Neuron (in vitro differentiated cells): ENCODE measurements around the gene ZNF81.
"Not testable (repeated sequence)": the region's sequence is repeated elsewhere in the genome, so short reads cannot be mapped to it uniquely, and the experiment has no call there.

ENCODE experiments used
- H2AFZ ChIP-seq: one replicate; pipeline ENCODE4 v1.6.1; 2013; ENCODE audit warnings: low read depth, mild to moderate bottlenecking, inconsistent platforms, low read length, moderate library complexity
- H3K27me3 ChIP-seq: one replicate; pipeline ENCODE4 v1.6.1; 2013; ENCODE audit warnings: low read length; ENCODE audit not compliant: insufficient read depth
- H3K36me3 ChIP-seq: one replicate; pipeline ENCODE4 v1.6.1; 2013; ENCODE audit warnings: low read length; ENCODE audit not compliant: insufficient read depth
- H3K4me1 ChIP-seq: one replicate; pipeline ENCODE4 v1.6.1; 2013; ENCODE audit warnings: low read length; ENCODE audit not compliant: insufficient read depth
- H3K4me3 ChIP-seq: 2 replicates; pipeline ENCODE4 v1.5.1; 2013; ENCODE audit warnings: mild to moderate bottlenecking, low read length, moderate library complexity
- H3K9me3 ChIP-seq: one replicate; pipeline ENCODE4 v1.6.1; 2013; ENCODE audit warnings: low read length

Gene ZNF81

DNA sequence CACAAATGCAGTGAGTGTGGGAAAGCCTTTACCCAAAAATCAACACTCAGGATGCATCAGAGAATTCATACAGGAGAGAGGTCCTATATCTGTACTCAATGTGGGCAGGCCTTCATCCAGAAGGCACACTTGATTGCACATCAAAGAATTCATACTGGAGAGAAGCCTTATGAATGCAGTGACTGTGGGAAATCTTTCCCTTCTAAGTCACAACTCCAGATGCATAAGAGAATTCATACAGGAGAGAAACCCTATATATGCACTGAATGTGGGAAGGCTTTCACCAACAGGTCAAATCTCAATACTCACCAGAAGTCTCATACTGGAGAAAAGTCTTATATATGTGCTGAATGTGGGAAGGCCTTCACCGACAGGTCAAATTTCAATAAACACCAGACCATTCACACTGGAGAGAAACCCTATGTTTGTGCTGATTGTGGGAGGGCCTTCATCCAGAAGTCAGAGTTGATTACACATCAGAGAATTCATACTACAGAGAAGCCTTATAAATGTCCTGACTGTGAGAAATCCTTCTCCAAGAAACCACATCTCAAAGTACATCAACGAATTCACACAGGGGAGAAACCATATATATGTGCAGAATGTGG lies 79.3 kb downstream of the ZNF81 start:
- Histone ChIP-seq H3K4me1 (no peaks in the 10 kb centered on the region), H3K36me3 (no peaks in the 10 kb centered on the region), H3K9me3 (peaks cover 13% of the 10 kb centered on the region), H3K4me3 (no peak overlapping the region), H3K27me3 (no peaks in the 10 kb centered on the region), H2AFZ (no peak overlapping the region)

DNA sequence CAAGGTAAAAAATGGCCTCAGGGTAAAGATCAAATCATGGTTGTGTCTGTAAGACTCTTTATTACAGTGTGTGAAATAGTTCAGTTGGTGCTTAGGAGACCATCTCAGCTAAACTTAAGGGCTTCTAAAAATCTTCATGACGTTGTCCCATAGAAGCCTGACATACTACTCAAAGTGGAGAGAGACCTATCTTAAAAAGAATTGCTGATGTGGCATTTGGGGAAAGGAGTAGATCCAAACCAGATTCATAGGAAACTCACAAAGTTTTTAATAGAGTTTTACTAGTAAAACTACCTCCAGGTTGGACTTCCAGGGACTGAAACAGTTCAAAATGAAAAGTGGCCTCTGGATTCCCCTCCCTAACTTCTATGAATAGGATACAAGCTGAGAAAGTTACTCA lies 81.6 kb downstream of the ZNF81 start:
- no peaks in the 10 kb centered on the region for H3K4me1 ChIP-seq
- H2AFZ ChIP-seq = no peak overlapping the region

DNA sequence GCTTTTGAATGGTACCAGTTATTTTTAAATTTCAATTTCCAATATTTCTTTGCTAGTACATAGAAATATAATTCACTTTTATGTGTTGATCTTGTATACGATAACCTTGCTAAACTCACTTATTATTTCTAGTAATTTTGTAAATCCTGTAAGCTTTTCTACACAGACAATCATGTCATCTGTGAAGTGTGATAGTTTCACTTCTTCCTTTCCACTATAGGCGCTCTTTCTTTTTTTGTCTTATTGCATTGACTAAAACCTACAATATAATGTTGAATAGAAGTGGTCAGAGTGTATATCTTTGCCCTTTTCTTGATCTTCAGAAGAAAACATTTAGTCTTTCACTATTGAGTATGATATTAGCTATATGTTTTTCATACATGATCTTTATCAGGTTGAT lies 90.5 kb downstream of the ZNF81 start:
- no peaks in the 10 kb centered on the region for H3K4me1 ChIP-seq
- no peak overlapping the region for H3K4me3 ChIP-seq
- no peaks in the 10 kb centered on the region for H3K9me3 ChIP-seq
- no peaks in the 10 kb centered on the region for H3K36me3 ChIP-seq
- H2AFZ ChIP-seq = no peak overlapping the region
- H3K27me3 ChIP-seq = no peaks in the 10 kb centered on the region

More for the DNA sequence above, 81.6 kb downstream of the ZNF81 start:
- Histone ChIP-seq H3K27me3 (no peaks in the 10 kb centered on the region), H3K4me3 (no peak overlapping the region), H3K9me3 (peaks cover 13% of the 10 kb centered on the region), H3K36me3 (no peaks in the 10 kb centered on the region)

DNA sequence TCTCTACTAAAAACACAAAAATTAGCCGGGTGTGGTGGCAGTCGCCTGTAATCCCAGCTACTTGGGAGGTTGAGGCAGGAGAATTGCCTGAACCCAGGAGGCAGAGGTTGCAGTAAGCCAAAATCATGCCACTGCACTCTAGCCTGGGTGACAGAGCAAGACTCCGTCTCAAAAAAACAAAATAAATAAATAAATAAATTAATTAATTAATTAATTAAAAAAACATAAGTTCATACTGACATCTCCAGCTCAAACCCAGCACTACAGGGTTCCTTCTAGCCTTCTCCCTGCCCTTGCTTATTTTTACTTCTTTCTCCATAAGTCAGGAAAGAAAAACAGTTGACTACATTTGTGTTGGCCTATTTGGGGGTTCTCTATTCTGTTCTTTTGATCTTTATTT lies 95.3 kb downstream of the ZNF81 start:
- H3K36me3 ChIP-seq, H3K27me3 ChIP-seq, H3K9me3 ChIP-seq, H3K4me1 ChIP-seq, H3K4me3 ChIP-seq, H2AFZ ChIP-seq: not testable (repeated sequence)

DNA sequence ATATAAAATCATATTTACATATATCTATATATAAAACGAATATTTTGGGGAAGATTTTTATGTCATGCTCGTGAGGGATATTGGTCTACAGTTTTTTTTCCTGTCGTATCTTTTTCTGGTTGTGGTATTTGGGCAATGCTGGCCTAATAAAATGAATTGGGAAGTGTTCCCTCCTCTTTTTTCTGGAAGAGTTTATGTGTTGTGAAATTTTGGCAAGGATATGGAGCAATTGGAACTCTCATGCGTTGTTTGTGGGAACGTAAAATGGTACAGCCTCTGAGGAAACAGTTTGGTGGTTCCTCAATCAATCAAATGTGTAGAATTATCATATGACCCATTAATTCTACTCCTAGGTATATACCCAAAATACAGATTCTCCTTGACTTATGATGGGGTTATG lies 97.2 kb downstream of the ZNF81 start:
- H3K4me3 ChIP-seq = no peak overlapping the region

DNA sequence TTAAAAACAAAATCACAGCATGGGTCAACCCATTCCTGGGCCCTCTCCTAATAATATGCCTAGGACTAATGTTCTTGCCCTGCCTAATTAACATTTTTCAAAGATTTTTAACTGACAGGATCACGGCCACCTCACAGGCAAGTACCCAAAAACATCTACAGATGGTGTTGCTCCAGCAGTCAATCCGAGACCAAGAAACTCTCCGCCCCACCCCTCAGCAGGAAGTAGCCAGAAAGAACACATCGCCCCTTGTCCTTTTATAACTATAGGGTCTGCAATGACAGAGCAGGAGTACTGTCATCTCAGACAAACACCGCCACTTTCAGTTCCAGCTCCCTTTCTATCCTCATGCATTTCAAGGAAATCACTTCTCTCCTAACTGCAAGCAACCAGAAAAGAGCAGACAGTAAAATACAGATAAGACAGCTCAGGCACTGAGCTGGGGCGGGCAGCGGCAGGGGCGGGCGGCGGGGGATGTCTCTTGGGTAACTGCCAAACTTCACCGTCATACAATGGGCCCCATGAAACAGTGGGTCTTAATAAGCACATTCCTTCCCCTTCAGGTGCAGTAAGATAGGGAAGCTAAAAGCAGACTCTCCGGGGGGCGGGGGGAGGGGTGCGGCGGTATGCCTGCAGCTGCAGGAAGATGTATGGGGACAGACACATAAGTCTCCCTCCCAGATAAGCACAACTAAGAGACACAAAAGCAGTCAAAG lies 99.7 kb downstream of the ZNF81 start:
- Histone ChIP-seq H2AFZ (no peak overlapping the region), H3K4me3 (no peak overlapping the region), H3K4me1 (no peaks in the 10 kb centered on the region), H3K9me3 (no peaks in the 10 kb centered on the region), H3K36me3 (no peaks in the 10 kb centered on the region), H3K27me3 (no peaks in the 10 kb centered on the region)

More for the DNA sequence above, 97.2 kb downstream of the ZNF81 start:
- H3K9me3 ChIP-seq = no peaks in the 10 kb centered on the region
- H2AFZ ChIP-seq = no peak overlapping the region
- no peaks in the 10 kb centered on the region for H3K27me3 ChIP-seq
- no peaks in the 10 kb centered on the region for H3K4me1 ChIP-seq
- no peaks in the 10 kb centered on the region for H3K36me3 ChIP-seq

DNA sequence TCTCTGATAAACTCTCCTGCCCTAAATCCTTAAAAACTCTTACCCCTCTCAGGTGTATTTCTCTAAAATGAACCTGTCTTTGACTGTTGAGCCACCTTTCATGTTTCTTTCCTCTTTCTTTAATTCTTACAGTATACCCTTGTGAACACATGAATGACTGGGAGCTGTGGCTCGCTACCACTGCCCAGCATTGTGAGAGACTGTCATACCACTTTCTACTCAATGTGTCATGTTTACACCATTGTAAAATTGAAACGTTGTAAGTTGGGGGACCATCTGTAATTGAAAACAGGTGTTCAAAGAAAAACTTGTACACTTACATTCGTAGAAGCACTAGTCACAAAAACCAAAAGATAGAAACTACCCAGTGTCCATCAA lies 100.2 kb downstream of the ZNF81 start:
- Histone ChIP-seq H3K9me3 (no peaks in the 10 kb centered on the region), H3K27me3 (no peaks in the 10 kb centered on the region), H2AFZ (no peak overlapping the region), H3K4me3 (no peak overlapping the region), H3K36me3 (no peaks in the 10 kb centered on the region), H3K4me1 (no peaks in the 10 kb centered on the region)

DNA sequence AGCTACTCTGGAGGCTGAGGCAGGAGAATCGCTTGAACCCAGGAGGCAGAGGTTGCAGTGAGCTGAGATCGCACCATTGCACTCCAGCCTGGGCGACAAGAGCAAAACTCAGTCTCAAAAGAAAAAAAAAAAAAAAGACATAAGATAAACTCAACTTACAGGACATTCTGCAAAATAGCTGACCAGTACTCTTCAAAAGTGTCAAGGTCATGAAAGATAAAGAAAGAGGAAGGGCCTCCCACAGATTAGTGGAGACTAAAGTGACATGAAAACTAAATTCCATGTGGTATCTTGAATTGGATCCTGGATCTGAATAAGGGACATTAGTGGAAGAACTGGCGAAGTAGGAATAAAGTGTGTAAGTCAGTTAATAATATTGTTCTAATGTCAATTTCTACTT lies 103.7 kb downstream of the ZNF81 start:
- Histone ChIP-seq H3K27me3 (no peaks in the 10 kb centered on the region), H3K4me3 (no peak overlapping the region), H3K36me3 (no peaks in the 10 kb centered on the region), H2AFZ (no peak overlapping the region), H3K4me1 (no peaks in the 10 kb centered on the region), H3K9me3 (peaks cover 2% of the 10 kb centered on the region)

DNA sequence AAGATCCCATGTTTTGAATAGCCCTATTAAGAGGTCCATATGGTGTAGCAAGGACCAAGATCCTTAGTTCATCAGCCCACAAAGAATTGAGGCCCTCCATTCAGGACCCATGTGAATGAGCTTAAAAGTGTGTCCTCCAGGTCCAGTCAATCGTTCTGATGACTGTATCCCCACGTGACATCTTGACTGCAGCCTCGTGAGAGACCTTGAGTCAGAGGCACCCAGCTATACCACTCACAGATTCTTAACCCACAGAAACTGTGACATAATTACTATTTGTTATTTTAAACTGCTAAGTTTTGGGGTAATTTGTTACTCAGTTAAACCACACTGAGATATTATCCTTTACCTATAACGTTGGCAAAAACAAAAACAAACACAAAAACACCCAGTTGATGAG lies 104.7 kb downstream of the ZNF81 start:
- H3K36me3 ChIP-seq = no peaks in the 10 kb centered on the region
- H3K4me1 ChIP-seq = no peaks in the 10 kb centered on the region
- peaks cover 2% of the 10 kb centered on the region for H3K9me3 ChIP-seq

DNA sequence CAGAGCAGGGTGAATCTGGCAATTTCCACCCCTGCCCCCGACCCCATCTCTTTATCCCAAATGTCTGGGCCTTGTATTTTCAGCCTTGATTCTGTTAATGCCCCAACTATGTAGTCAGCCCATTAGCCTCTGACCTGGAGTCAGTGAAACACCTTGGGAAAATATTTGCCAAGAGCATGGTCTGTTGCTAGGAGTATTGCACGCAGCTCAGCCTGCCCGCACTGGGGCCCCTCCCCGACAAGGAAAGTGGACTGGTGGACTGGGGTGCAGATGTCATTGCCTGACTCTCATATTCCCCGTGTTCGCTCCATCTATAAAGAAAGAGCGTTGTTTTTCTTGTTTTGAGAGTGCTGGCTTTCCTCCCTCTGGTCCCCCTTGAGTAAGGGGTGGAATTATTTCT lies 118.6 kb downstream of the ZNF81 start:
- H3K4me3 ChIP-seq, H3K36me3 ChIP-seq, H3K9me3 ChIP-seq, H3K27me3 ChIP-seq, H3K4me1 ChIP-seq, H2AFZ ChIP-seq: not testable (repeated sequence)

More for the DNA sequence above, 104.7 kb downstream of the ZNF81 start:
- Histone ChIP-seq H3K27me3 (no peaks in the 10 kb centered on the region), H2AFZ (no peak overlapping the region), H3K4me3 (no peak overlapping the region)

DNA sequence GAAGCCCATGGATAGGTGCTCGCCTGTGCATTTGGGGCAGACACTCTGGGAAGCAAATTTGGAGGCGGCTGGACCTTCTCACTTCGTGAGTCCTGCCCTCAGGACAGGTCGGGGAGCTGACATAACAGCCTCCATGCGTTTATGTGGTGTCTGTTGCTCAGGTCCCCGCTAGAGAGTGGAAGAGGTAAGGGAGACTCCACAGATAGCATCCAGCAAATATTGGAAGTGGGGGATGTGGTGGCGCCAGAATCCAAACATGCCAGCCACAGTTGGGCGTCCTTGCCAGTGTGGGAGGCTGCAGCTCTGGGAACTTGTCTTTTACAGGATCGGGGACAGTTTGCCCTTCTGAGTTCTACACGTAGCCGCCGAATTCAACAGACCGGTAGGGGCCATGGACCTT lies 119.3 kb downstream of the ZNF81 start:
- H3K27me3 ChIP-seq = peaks cover 5% of the 10 kb centered on the region
- H2AFZ ChIP-seq = no peak overlapping the region
- H3K4me3 ChIP-seq = no peak overlapping the region
- H3K36me3 ChIP-seq = no peaks in the 10 kb centered on the region
- H3K4me1 ChIP-seq = peaks cover 6% of the 10 kb centered on the region
- peaks cover 3% of the 10 kb centered on the region for H3K9me3 ChIP-seq

DNA sequence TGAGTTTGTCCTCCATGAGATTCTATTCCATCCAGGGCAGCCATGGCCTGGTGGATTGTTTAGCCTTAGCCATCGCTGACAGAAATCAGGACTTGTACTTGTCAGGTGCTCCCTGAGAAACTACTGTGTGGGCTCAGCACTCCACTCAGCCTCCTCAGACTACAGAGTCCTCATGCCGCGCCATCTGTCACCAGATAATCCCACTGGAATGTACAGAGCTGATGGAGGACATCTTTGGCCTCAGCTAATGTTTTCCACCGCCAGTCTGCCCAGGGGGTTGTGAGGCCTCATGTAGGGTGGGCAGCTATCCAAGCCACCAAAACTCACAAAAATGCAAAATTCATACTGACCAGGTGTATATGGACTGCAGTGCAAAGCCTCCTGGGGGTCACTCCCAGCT lies 121.5 kb downstream of the ZNF81 start:
- not testable (repeated sequence) for H2AFZ ChIP-seq
- peaks cover 13% of the 10 kb centered on the region for H3K4me1 ChIP-seq

DNA sequence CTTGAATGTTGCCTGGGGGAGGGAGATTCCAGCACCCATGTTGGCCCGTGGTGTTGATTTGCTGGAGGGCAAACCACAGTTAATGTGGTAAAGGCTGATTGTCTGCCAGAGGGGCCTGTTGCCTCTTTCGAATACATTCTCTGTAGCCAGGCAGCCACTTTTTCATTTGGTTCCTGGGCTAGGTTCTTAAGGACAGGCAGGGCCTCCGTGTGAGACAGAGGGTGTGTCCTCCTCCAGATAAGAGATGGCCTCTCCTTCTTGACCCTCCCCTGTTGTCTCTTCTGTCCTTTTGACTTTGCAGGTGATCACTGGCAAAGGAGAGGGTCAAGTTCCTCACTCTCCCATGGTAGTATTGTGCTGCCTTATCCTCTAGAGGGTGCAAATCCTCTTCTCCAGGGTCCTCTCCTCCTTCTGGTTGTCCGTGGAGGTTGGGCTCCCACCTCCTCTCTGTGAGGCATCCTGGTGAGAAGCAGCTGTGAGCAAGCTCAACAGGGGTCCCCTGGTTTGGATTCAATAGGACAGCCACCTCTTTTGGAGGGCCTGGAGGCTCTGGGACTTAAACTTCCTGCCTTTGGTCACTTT lies 122.2 kb downstream of the ZNF81 start:
- no peaks in the 10 kb centered on the region for H3K36me3 ChIP-seq
- peaks cover 2% of the 10 kb centered on the region for H3K9me3 ChIP-seq
- peaks cover 5% of the 10 kb centered on the region for H3K27me3 ChIP-seq
- no peak overlapping the region for H2AFZ ChIP-seq
- no peak overlapping the region for H3K4me3 ChIP-seq
- peaks cover 13% of the 10 kb centered on the region for H3K4me1 ChIP-seq

More for the DNA sequence above, 121.5 kb downstream of the ZNF81 start:
- H3K4me3 ChIP-seq, H3K27me3 ChIP-seq, H3K36me3 ChIP-seq, H3K9me3 ChIP-seq: not testable (repeated sequence)
